Mesendoderm (in vitro differentiated cells): ENCODE measurements around the gene LIM2.

Source experiments
- DNase-seq: peaks from one replicate; pipeline ENCODE4 v3.0.0; 2013
- H2AK5ac ChIP-seq: 2 replicates; pipeline ENCODE4 v1.6.1; 2013; ENCODE audit warnings: low read length, inconsistent platforms
- H2BK120ac ChIP-seq: 2 replicates; pipeline ENCODE4 v1.6.1; 2013; ENCODE audit warnings: low read depth, mild to moderate bottlenecking, low read length, moderate library complexity, mixed read lengths
- H2BK15ac ChIP-seq: replicated peaks from 2 replicates; pipeline ENCODE4 v1.6.1; 2013; ENCODE audit warnings: low read depth, mild to moderate bottlenecking, moderate library complexity
- H2BK5ac ChIP-seq: 2 replicates; pipeline ENCODE4 v1.6.1; 2013; ENCODE audit warnings: low read length, inconsistent platforms
- H3K18ac ChIP-seq: 2 replicates; pipeline ENCODE4 v1.6.1; 2013; ENCODE audit warnings: mild to moderate bottlenecking, low read length, mixed read lengths
- H3K23ac ChIP-seq: one replicate; pipeline ENCODE4 v1.6.1; 2013; ENCODE audit warnings: low read length
- H3K27ac ChIP-seq: 2 replicates; pipeline ENCODE4 v1.5.1; 2013; ENCODE audit warnings: low read depth, mild to moderate bottlenecking, inconsistent platforms, low read length, moderate library complexity
- H3K27me3 ChIP-seq: 2 replicates; pipeline ENCODE4 v1.6.1; 2013; ENCODE audit warnings: low read length, control low read depth, mild to moderate bottlenecking, inconsistent platforms; ENCODE audit not compliant: insufficient read depth, poor library complexity
- H3K36me3 ChIP-seq: 2 replicates; pipeline ENCODE4 v1.6.1; 2013; ENCODE audit warnings: low read length, inconsistent platforms; ENCODE audit not compliant: control insufficient read depth, insufficient read depth
- H3K4ac ChIP-seq: one replicate; pipeline ENCODE4 v1.6.1; 2013; ENCODE audit warnings: low read depth, mild to moderate bottlenecking, low read length, moderate library complexity
- H3K4me1 ChIP-seq: 2 replicates; pipeline ENCODE4 v1.6.1; 2013; ENCODE audit warnings: low read depth, low read length, inconsistent platforms; ENCODE audit not compliant: control insufficient read depth
- H3K4me2 ChIP-seq: 2 replicates; pipeline ENCODE4 v1.6.1; 2013; ENCODE audit warnings: low read length
- H3K4me3 ChIP-seq: 2 replicates; pipeline ENCODE4 v1.5.1; 2013; ENCODE audit warnings: mild to moderate bottlenecking, low read length
- H3K56ac ChIP-seq: one replicate; pipeline ENCODE4 v1.6.1; 2013; ENCODE audit warnings: low read length
- H3K79me1 ChIP-seq: 2 replicates; pipeline ENCODE4 v1.6.1; 2013; ENCODE audit warnings: low read length, inconsistent platforms
- H3K79me2 ChIP-seq: 2 replicates; pipeline ENCODE4 v1.6.1; 2013; ENCODE audit warnings: mild to moderate bottlenecking, low read length; ENCODE audit not compliant: control insufficient read depth, insufficient read depth
- H3K9ac ChIP-seq: 2 replicates; pipeline ENCODE4 v1.6.1; 2013; ENCODE audit warnings: low read length, inconsistent platforms
- H4K5ac ChIP-seq: one replicate; pipeline ENCODE4 v1.6.1; 2013; ENCODE audit warnings: low read length
- H4K8ac ChIP-seq: one replicate; pipeline ENCODE4 v1.6.1; 2013; ENCODE audit warnings: low read depth, mild to moderate bottlenecking, control low read depth, low read length, moderate library complexity
- WGBS: extraction: QIAGEN DNeasy Blood & Tissue Kit; methylation state at CpG from one replicate; pipeline ENCODE4 v1.1.7; 2013; ENCODE audit warnings: low lambda C conversion rate, missing lambda C conversion rate; ENCODE audit not compliant: insufficient coverage; ENCODE audit errors: extremely low coverage; 5-methylcytosine and 5-hydroxymethylcytosine counted together

The LIM2 gene

GRCh38 chr19:51345076-51345620 lies 42.6 kb downstream of the LIM2 start:
- Histone ChIP-seq H4K5ac (no peak overlapping the region), H3K79me1 (no peaks in the 10 kb centered on the region), H3K23ac (no peak overlapping the region), H3K36me3 (no peaks in the 10 kb centered on the region), H3K4me3 (no peak overlapping the region), H3K79me2 (no peaks in the 10 kb centered on the region), H3K27ac (no peak overlapping the region), H2BK5ac (no peak overlapping the region), H2BK120ac (no peak overlapping the region), H3K4me2 (no peak overlapping the region), H3K9ac (no peak overlapping the region), H3K4me1 (peaks cover 5% of the 10 kb centered on the region), H2AK5ac (no peak overlapping the region), H3K56ac (no peak overlapping the region), H2BK15ac (no peak overlapping the region), H4K8ac (no peak overlapping the region), H3K4ac (no peak overlapping the region), H3K18ac (no peak overlapping the region), H3K27me3 (no peaks in the 10 kb centered on the region)
- whole genome bisulfite sequencing: no CpG with 5 or more reads among the region's 9 CpGs
- DNase-seq: no peak

- H3K4me2 ChIP-seq: no peak overlapping the region
- H2BK5ac ChIP-seq: no peak overlapping the region
- peaks cover 5% of the 10 kb centered on the region for H3K4me1 ChIP-seq
- H3K36me3 ChIP-seq: no peaks in the 10 kb centered on the region
- no CpG with 5 or more reads among the region's 9 CpGs for WGBS
- peak overlapping the region; percentile 12 for H3K9ac ChIP-seq
- peak overlapping the region; percentile 25 for H3K56ac ChIP-seq
- no peak overlapping the region for H2AK5ac ChIP-seq
- no peak overlapping the region for H3K4ac ChIP-seq
- no peak overlapping the region for H2BK120ac ChIP-seq
- H3K18ac ChIP-seq: no peak overlapping the region
- no peaks in the 10 kb centered on the region for H3K27me3 ChIP-seq
- H3K27ac ChIP-seq: no peak overlapping the region
- H3K23ac ChIP-seq: no peak overlapping the region
- no peak overlapping the region for H4K5ac ChIP-seq
- no peaks in the 10 kb centered on the region for H3K79me1 ChIP-seq
- H4K8ac ChIP-seq: no peak overlapping the region
- no peak overlapping the region for H3K4me3 ChIP-seq
- no peaks in the 10 kb centered on the region for H3K79me2 ChIP-seq
- H2BK15ac ChIP-seq: no peak overlapping the region
- DNase-seq: peak; percentile 62
These were observed 44.9 kb downstream of the LIM2 start for GRCh38 chr19:51342631-51343569.

- H3K4ac ChIP-seq: no peak within 1 kb of the TSS
- H3K79me1 ChIP-seq: no peaks in the 10 kb centered on the region
- H2AK5ac ChIP-seq: no peak within 1 kb of the TSS
- H3K27ac ChIP-seq: no peak within 1 kb of the TSS
- H3K4me3 ChIP-seq: no peak within 1 kb of the TSS
- H3K4me2 ChIP-seq: no peak within 1 kb of the TSS
- H3K27me3 ChIP-seq: no peaks in the 10 kb centered on the region
- peak within 1 kb of the TSS; percentile 25 for H3K56ac ChIP-seq
- H3K36me3 ChIP-seq: no peaks in the 10 kb centered on the region
- peak within 1 kb of the TSS; percentile 14 for H3K9ac ChIP-seq
- no peak within 1 kb of the TSS for H3K23ac ChIP-seq
- H4K8ac ChIP-seq: no peak within 1 kb of the TSS
- H2BK5ac ChIP-seq: no peak within 1 kb of the TSS
- no CpG with 5 or more reads among the region's 3 CpGs for WGBS
- no peak within 1 kb of the TSS for H2BK15ac ChIP-seq
- no peaks in the 10 kb centered on the region for H3K79me2 ChIP-seq
- peaks cover 5% of the 10 kb centered on the region for H3K4me1 ChIP-seq
- DNase-seq: peak; percentile 18
- no peak within 1 kb of the TSS for H4K5ac ChIP-seq
- H3K18ac ChIP-seq: no peak within 1 kb of the TSS
- no peak within 1 kb of the TSS for H2BK120ac ChIP-seq
These were observed 45.7 kb downstream of the LIM2 start, which contains the start of gene VSIG10L for GRCh38 chr19:51341976-51342580. Gene VSIG10L, minus strand, starts transcription at chr19:51342139. Its CDS starts 15 bp downstream, at chr19:51342124.

GRCh38 chr19:51341066-51341465 lies 46.7 kb downstream of the LIM2 start:
- Histone ChIP-seq H4K5ac (no peak overlapping the region), H3K4me2 (no peak overlapping the region), H3K4me3 (no peak overlapping the region), H3K4ac (no peak overlapping the region), H2AK5ac (no peak overlapping the region), H3K23ac (no peak overlapping the region), H2BK5ac (no peak overlapping the region), H4K8ac (no peak overlapping the region), H3K79me1 (no peaks in the 10 kb centered on the region), H3K79me2 (no peaks in the 10 kb centered on the region), H3K4me1 (peaks cover 5% of the 10 kb centered on the region), H3K18ac (no peak overlapping the region), H3K9ac (no peak overlapping the region), H3K27me3 (no peaks in the 10 kb centered on the region), H2BK15ac (no peak overlapping the region), H3K56ac (peak overlapping the region; percentile 5), H3K36me3 (no peaks in the 10 kb centered on the region), H3K27ac (no peak overlapping the region), H2BK120ac (no peak overlapping the region)
- DNase-seq: no peak
- WGBS: no CpG with 5 or more reads among the region's 18 CpGs

GRCh38 chr19:51339687-51340656 lies 47.8 kb downstream of the LIM2 start:
- H2BK120ac ChIP-seq: no peak overlapping the region
- no peak overlapping the region for H3K4ac ChIP-seq
- peak overlapping the region; percentile 98 for H3K4me2 ChIP-seq
- H3K23ac ChIP-seq: peak overlapping the region; percentile 24
- DNase-seq: peak; percentile 99
- peak overlapping the region; percentile 76 for H3K4me3 ChIP-seq
- H4K8ac ChIP-seq: no peak overlapping the region
- peak overlapping the region; percentile 74 for H3K9ac ChIP-seq
- no peaks in the 10 kb centered on the region for H3K27me3 ChIP-seq
- H3K79me2 ChIP-seq: no peaks in the 10 kb centered on the region
- peak overlapping the region; percentile 93 for H3K56ac ChIP-seq
- no peaks in the 10 kb centered on the region for H3K79me1 ChIP-seq
- peak overlapping the region; percentile 73 for H3K18ac ChIP-seq
- no peak overlapping the region for H2AK5ac ChIP-seq
- H3K4me1 ChIP-seq: peaks cover 5% of the 10 kb centered on the region
- WGBS: no CpG with 5 or more reads among the region's 107 CpGs
- H2BK5ac ChIP-seq: no peak overlapping the region
- no peak overlapping the region for H4K5ac ChIP-seq
- H2BK15ac ChIP-seq: no peak overlapping the region
- no peak overlapping the region for H3K27ac ChIP-seq
- no peaks in the 10 kb centered on the region for H3K36me3 ChIP-seq
